Measurements from ENCODE around the gene IQCE. TPM values are rescaled to one million over a fixed set of nuclear protein-coding genes. Genes with fewer than 3 reads are reported as not detected.
A peak's percentile ranks its signal among the peaks of the same experiment; 100 is the strongest.

Gene IQCE
- total RNA-seq, 1 experiment from 2014 or later = 94.8 TPM

DNA sequence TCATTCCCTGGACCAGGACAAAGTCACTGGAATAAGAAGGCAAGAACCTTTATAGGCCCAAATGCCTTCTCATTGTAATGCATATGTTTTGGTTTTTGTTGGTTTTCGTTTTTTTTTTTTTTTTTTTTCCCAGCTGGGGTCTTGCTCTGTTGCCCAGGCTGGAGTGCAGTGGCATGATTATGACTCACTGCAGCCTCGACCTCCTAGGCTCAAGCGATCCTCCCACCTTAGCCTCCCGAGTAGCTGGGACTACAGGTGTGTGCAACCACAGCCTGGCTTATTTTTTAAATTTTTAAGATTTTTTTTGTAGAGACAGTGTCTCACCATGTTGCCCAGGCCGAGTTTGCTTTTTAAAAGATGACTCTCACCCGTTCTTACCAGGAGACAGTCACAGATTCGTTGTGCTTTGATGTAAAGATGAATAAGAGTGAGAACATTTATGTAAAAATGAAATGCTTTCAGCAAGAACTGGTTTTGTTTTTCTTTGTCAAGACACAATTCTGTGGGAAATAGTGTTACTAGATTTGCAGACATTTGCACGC is 7.6 kb downstream of the IQCE start:
- Mint-ChIP-seq H3K9me3 (ENCODE audit: low read depth, unreplicated experiment) (no peaks in the 10 kb centered on the region), H3K27ac (ENCODE audit: unreplicated experiment) (no peak overlapping the region), H3K4me1 (ENCODE audit: low read depth, unreplicated experiment) (peaks cover 65% of the 10 kb centered on the region), H3K4me3 (ENCODE audit: low read depth, unreplicated experiment) (no peak overlapping the region), H3K36me3 (ENCODE audit: insufficient read depth, unreplicated experiment) (peaks cover 56% of the 10 kb centered on the region), H3K27me3 (ENCODE audit: unreplicated experiment) (no peaks in the 10 kb centered on the region)
- intact Hi-C loops (cut with micrococcal nuclease; ENCODE audit: unreplicated experiment) = loop anchor here (10.0 kb wide), 1 partner anchor 118 kb away; the partner anchor contains the start of gene AMZ1
- TF ChIP-seq, protein P1, sequence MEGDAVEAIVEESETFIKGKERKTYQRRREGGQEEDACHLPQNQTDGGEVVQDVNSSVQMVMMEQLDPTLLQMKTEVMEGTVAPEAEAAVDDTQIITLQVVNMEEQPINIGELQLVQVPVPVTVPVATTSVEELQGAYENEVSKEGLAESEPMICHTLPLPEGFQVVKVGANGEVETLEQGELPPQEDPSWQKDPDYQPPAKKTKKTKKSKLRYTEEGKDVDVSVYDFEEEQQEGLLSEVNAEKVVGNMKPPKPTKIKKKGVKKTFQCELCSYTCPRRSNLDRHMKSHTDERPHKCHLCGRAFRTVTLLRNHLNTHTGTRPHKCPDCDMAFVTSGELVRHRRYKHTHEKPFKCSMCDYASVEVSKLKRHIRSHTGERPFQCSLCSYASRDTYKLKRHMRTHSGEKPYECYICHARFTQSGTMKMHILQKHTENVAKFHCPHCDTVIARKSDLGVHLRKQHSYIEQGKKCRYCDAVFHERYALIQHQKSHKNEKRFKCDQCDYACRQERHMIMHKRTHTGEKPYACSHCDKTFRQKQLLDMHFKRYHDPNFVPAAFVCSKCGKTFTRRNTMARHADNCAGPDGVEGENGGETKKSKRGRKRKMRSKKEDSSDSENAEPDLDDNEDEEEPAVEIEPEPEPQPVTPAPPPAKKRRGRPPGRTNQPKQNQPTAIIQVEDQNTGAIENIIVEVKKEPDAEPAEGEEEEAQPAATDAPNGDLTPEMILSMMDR (IDR thresholded peaks at IDR 0.05; ENCODE audit: unreplicated experiment) = no peak
- DNase-seq = no peak
- CTCF ChIA-PET = interaction anchor here (0.5 to 1.9 kb wide), 3 partner anchors 115 to 247 kb away, joined by 3 to 6 read pairs (median 5); no protein-coding TSS in a partner anchor
- no TSS peak for BruUV-seq (replicated peaks)

DNA sequence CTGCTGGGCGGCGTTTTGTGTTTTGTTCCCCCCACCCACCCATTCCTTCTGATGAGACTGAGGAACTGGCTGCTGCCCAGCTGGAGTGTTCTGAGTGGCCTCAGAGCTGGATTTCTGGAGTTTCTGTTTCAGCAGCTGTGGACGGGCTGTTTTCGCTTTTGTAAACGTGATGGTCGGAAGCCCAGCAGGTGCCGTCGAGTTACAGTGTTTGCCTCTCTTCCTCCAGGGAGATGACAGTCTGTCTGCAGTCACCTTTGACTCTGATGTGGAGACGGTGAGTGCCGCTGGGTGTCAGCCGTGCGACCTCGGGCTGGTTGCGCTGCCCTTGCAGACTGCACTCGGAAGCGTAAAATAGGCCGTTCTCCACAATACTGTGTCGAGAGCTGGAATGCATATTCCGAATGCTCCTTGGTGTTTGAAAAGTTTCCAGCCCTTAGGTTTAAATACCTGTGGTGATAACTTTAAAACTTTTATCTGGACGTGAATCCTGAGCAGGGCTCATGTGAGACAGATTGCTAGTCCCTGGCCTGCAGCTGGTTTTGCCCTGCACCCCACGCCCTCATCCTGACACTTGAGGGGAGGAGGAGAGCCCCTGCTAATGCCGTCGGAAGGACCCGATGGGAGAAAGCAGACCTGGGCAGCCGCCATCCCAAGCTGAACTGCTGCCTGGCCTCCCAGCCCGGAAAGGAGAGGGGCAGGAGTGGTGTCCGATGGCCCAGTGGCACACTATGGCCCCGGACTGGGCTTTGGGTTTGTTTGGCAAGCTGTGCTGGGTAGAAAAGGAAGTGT is 8.3 kb downstream of the IQCE start:
- no peak overlapping the region for H3K27ac Mint-ChIP-seq (ENCODE audit: unreplicated experiment)
- peaks cover 65% of the 10 kb centered on the region for H3K4me1 Mint-ChIP-seq (ENCODE audit: low read depth, unreplicated experiment)
- no peaks in the 10 kb centered on the region for H3K27me3 Mint-ChIP-seq (ENCODE audit: unreplicated experiment)
- BruUV-seq (replicated peaks) = no TSS peak
- TF ChIP-seq, protein P1 (IDR thresholded peaks at IDR 0.05; ENCODE audit: unreplicated experiment) = no peak
- peaks cover 63% of the 10 kb centered on the region for H3K36me3 Mint-ChIP-seq (ENCODE audit: insufficient read depth, unreplicated experiment)
- no peak overlapping the region for H3K4me3 Mint-ChIP-seq (ENCODE audit: low read depth, unreplicated experiment)
- CTCF ChIA-PET = interaction anchor here (0.5 to 1.9 kb wide), 3 partner anchors 114 to 1804 kb away, joined by 3 to 5 read pairs (median 3); no protein-coding TSS in a partner anchor
- no peaks in the 10 kb centered on the region for H3K9me3 Mint-ChIP-seq (ENCODE audit: low read depth, unreplicated experiment)
- intact Hi-C loops (cut with micrococcal nuclease; ENCODE audit: unreplicated experiment) = loop anchor here (10.0 kb wide), 1 partner anchor 118 kb away; the partner anchor contains the start of gene AMZ1
- no peak for DNase-seq

DNA sequence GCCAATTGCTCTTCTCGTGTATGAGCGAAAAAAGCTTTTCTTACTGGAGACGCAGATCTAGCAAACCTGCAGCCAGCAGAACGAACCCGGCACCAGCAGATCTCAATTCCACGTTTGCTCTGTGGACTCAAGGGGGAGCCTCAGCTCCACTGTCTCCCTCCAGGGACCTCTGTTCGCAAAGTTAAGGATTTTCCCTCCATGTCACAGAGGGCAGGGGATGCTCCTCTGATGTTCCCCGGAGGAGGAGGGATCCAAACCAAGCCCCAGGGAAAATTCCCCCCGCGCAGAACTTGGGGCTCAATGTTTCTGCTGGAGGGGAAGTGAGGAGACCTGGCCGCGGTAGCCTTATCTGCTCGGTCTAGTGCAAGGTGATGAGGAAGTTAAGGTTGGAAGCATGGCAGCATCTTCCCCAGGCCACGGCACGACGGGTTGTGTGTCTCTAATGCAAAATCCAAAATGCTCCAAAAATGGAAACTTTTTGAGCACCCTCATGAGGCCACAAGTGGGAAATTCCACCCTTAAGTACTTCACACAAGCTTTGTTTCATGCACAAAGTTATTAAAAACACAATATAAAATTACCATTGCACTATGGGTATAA is 9.0 kb downstream of the IQCE start:
- no peak overlapping the region for H3K4me3 Mint-ChIP-seq (ENCODE audit: low read depth, unreplicated experiment)
- peaks cover 64% of the 10 kb centered on the region for H3K36me3 Mint-ChIP-seq (ENCODE audit: insufficient read depth, unreplicated experiment)
- peak; percentile 30 for DNase-seq
- H3K4me1 Mint-ChIP-seq (ENCODE audit: low read depth, unreplicated experiment) = peaks cover 65% of the 10 kb centered on the region
- no peaks in the 10 kb centered on the region for H3K9me3 Mint-ChIP-seq (ENCODE audit: low read depth, unreplicated experiment)
- CTCF ChIA-PET = interaction anchor here (0.6 to 1.9 kb wide), 2 partner anchors 113 to 1803 kb away, joined by 3 to 5 read pairs; no protein-coding TSS in a partner anchor
- intact Hi-C loops (cut with micrococcal nuclease; ENCODE audit: unreplicated experiment) = loop anchor here (10.0 kb wide), 1 partner anchor 117 kb away; the partner anchor contains the start of gene AMZ1
- H3K27me3 Mint-ChIP-seq (ENCODE audit: unreplicated experiment) = no peaks in the 10 kb centered on the region
- no TSS peak for BruUV-seq (replicated peaks)
- no peak overlapping the region for H3K27ac Mint-ChIP-seq (ENCODE audit: unreplicated experiment)
- TF ChIP-seq, protein P1 (IDR thresholded peaks at IDR 0.05; ENCODE audit: unreplicated experiment) = peak; percentile 33

DNA sequence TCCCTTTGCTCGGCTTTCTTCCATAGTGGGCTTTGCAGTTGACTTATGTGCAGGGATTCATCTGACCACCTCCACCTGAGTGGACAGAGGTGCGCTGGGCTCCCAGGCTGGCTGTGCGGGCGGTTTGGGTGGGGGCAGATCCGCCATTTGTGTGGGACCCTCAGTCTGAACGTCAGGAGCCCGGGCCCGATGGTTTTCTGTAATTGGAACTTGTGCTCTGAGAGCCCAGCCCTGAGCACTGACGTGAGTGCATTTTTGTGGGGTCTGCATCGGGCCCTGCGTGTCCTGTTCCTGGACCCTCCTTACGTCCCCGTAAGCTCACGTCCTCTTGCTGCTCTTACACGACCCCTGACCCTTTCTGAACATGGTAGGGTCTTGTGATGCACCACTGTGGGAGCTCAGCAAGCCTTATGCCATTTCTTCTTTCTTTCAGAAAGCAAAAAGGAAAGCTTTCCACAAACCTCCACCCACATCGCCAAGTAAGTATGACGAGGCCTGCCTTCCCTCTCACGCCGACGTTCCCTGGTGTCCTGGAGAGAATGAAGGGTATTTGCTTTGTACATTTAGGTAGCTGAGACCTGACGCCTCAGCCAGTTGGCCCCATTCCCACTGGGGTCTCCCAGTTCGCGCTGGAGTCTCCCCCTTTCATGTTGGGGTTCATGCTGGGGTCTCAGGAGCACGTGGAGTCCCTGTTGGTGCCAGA is 9.9 kb downstream of the IQCE start:
- BruUV-seq (replicated peaks) = no TSS peak
- H3K4me1 Mint-ChIP-seq (ENCODE audit: low read depth, unreplicated experiment) = peaks cover 67% of the 10 kb centered on the region
- DNase-seq = no peak
- CTCF ChIA-PET = no interaction called here
- no peaks in the 10 kb centered on the region for H3K9me3 Mint-ChIP-seq (ENCODE audit: low read depth, unreplicated experiment)
- TF ChIP-seq, protein P1 (IDR thresholded peaks at IDR 0.05; ENCODE audit: unreplicated experiment) = no peak
- intact Hi-C loops (cut with micrococcal nuclease; ENCODE audit: unreplicated experiment) = loop anchor here (10.0 kb wide), 1 partner anchor 116 kb away; the partner anchor contains the start of gene AMZ1
- peaks cover 64% of the 10 kb centered on the region for H3K36me3 Mint-ChIP-seq (ENCODE audit: insufficient read depth, unreplicated experiment)
- no peak overlapping the region for H3K27ac Mint-ChIP-seq (ENCODE audit: unreplicated experiment)
- H3K4me3 Mint-ChIP-seq (ENCODE audit: low read depth, unreplicated experiment) = no peak overlapping the region
- H3K27me3 Mint-ChIP-seq (ENCODE audit: unreplicated experiment) = no peaks in the 10 kb centered on the region

All from Calu3 (cell line).